GM13977 (cell line): ENCODE measurements around the gene HEPHL1.
"Not testable (repeated sequence)": the region's sequence is repeated elsewhere in the genome, so short reads cannot be mapped to it uniquely, and the experiment has no call there.

Experiments used
- DNase-seq: peaks from one replicate; pipeline ENCODE4 v3.0.0; 2012; ENCODE audit warnings: low spot score
- in situ Hi-C: fragments of 300-500 bp; cut with MboI; formaldehyde crosslinking; loops from one replicate; pipeline ENCODE4 v1.12.0; 2022; ENCODE audit warnings: low sequenced_read_pairs, low pct_unique_long_range_greater_than_20kb, mixed read lengths, inconsistent platforms; ENCODE audit not compliant: unreplicated experiment
- TF ChIP-seq, protein P1 (sequence below): IDR thresholded peaks from 2 replicates; pipeline ENCODE4 v1.5.1; 2012; ENCODE audit warnings: mild to moderate bottlenecking, control low read depth; ENCODE audit not compliant: insufficient read depth; ENCODE audit errors: extremely low read depth, missing control alignments

HEPHL1 gene

DNA sequence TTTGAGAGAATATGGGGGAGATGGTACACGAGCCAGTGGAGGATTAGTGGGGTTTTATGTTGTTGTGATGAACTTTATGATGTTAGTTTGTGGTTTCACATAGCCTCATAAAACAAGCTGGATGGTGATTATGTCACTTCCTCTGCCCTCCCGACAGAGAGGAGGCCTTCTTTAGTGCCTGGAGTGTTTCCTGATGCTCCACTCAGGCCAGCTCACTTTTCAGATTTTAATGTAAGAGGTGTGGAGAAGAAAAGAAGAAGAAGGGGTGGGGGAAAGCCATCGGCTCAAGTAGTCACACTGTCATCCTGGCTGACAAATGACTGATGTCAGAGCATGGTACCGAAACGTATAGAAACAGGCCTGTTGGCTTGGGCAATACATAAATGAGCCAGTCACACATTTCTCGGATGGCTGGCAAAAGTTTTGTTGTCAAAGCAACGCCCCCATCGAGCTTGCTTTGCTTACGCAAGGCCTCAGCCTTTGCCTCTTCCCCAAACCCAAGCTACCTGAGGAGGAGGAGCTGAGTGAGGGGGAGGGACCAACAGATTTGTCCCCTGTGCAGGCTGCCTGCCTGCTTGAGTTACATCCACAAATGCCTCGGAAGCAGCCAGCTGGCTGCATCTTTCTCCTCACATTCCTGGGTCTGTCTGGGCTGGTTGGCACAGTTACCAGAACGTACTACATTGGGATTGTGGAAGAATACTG, at the start of gene HEPHL1:
HEPHL1 (plus strand) TSS at position 578 of the 705 bp plus-strand sequence; CDS start at position 593, 15 bp downstream.
- no peak for DNase-seq
- TF ChIP-seq, protein P1, sequence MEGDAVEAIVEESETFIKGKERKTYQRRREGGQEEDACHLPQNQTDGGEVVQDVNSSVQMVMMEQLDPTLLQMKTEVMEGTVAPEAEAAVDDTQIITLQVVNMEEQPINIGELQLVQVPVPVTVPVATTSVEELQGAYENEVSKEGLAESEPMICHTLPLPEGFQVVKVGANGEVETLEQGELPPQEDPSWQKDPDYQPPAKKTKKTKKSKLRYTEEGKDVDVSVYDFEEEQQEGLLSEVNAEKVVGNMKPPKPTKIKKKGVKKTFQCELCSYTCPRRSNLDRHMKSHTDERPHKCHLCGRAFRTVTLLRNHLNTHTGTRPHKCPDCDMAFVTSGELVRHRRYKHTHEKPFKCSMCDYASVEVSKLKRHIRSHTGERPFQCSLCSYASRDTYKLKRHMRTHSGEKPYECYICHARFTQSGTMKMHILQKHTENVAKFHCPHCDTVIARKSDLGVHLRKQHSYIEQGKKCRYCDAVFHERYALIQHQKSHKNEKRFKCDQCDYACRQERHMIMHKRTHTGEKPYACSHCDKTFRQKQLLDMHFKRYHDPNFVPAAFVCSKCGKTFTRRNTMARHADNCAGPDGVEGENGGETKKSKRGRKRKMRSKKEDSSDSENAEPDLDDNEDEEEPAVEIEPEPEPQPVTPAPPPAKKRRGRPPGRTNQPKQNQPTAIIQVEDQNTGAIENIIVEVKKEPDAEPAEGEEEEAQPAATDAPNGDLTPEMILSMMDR = no peak
- in situ Hi-C loops = no loop called here

GRCh38 chr11:93972790-93973189, 48.4 kb upstream of the HEPHL1 start:
- TF ChIP-seq, protein P1 = no peak
- in situ Hi-C loops = no loop called here
- DNase-seq = no peak

- in situ Hi-C loops, DNase-seq: not testable (repeated sequence)
These were observed 47.7 kb upstream of the HEPHL1 start for GRCh38 chr11:93973322-93974051.

GRCh38 chr11:93974759-93975158, 46.4 kb upstream of the HEPHL1 start:
- no peak for DNase-seq
- TF ChIP-seq, protein P1 = no peak
- in situ Hi-C loops = no loop called here

DNA sequence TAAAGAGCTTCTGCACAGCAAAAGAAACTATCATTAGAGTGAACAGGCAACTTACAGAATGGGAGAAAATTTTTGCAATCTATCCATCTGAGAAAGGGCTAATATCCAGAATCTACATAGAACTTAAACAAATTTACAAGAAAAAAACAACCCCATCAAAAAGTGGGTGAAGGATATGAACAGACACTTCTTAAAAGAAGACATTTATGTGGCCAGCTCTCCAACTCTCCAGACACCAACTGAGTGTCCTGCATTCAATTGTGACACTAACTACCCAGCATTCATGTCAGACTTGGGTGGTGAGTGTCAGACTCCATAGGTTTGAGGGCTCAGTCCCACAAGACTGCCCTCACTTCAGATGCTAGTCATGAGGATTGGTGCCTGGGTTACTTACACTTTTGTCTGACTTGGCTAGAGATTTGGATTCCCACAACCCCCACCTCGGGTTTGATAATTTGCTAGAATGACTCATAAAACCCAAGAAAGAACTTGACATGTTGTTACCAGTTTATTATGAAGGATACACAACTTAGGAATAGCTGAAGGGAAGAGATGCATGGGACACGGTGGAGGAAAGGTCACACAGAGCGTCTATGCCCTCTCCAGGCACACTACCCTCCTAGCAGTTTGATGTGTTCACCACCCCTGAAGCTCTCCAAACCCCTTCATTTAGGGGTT, 44.4 kb upstream of the HEPHL1 start:
- in situ Hi-C loops, DNase-seq: not testable (repeated sequence)

DNA sequence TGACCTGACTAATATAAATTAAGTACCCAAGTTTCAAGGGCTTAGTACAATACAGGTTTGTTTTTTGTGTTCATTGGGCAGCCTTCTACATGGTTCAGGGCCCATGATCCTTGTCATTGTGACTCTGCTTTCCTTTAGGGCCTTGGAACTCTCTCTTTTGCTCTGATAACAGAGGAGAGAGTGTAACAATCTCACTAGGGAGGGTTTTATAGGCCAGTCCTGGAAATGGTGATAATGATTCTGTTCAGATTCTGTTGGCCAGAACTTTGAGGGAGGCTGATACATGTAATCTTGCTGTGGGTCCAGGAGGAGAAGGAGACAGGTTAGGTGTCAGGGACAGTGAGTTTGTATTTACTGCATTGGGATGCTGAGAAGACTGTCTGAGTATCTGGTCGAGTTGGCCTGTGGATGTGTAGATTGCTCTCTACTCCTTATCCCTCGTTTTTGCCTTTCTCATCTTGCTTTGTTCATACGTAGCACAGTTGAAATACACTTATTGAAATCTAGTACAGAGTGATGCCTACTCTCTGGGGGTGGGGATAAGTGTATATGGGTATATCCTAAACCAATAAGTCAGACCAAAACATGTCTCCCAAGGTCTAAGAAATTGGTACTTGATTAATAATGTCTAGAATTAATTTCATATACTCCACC, 37.5 kb upstream of the HEPHL1 start:
- DNase-seq = no peak
- in situ Hi-C loops = no loop called here
- TF ChIP-seq, protein P1 = no peak

DNA sequence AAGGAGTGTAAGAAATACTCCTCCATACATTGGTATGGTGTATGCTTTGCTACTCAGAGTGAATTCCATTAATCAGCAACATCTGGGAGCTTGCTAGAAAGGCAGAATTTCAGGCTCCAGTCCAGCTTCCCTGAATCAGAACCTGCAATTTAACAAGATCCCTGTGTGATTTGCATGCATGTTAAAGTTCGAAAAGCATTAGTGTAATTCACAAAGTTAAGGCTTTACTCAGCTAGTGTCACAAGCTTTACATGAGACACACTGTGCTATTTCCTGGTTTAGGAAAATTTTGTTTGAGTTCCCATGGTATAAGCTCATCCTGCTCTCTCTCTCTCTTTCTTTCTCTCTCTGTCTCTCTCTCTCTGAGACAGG, 37.0 kb upstream of the HEPHL1 start:
- no peak for DNase-seq
- TF ChIP-seq, protein P1 = no peak
- in situ Hi-C loops = no loop called here
